Heart left ventricle (tissue), 13 donors: ENCODE results near the gene ATP9A.

Experiments
- CTCF ChIP-seq, 12 donors: fragments of 200-600 bp; sonication (generic) in 4 of 12; IDR thresholded peaks; one replicate each; pipeline versions ENCODE4 v1.5.0 to v1.8.0; 2018 to 2022; ENCODE audit warnings: antibody characterized with exemption in 12 of 12, mild to moderate bottlenecking in 5 of 12
- POLR2A ChIP-seq, 2 donors: fragments of 450-650 bp; IDR thresholded peaks; one replicate each; pipeline ENCODE4 v1.6.1; 2017; ENCODE audit warnings: antibody characterized with exemption in 2 of 2, mild to moderate bottlenecking in 2 of 2, moderate library complexity in 2 of 2
- donor health status: ischemic (EF 13 %, LVEDD 7.1; RV severe dilation, severe dysfunction).
- donor health status: DM: no; HTN: yes; CAD: no.
- donor health status: DM: no; HTN: no; CAD: no.
- donor health status: ischemic (EF 25% LVEDD 6.9; RV normal size, moderate dysfunction).
- donor health status: ischemic (EF 25% LVEDD 5.7; RV mildly dilated, moderate dysfunction).
- donor health status: ischemic (EF 35%, LVEDD 5.7; RV mildly dilated, moderate dysfunction).
- donor health status: nonischemic (EF 11% LVEDD 7.7; RV severe dilation, severe dysfunction).
- donor health status: DM: yes; HTN: yes; CAD: no.
- donor health status: PGD.
- donor health status: ischemic (EF 29% LVEDD 5.4; RV normal size, mild dysfunction).
- donor health status: nonischemic (EF 23%, LVEDD 6.1; RV moderate dilation, normal function).

DNA sequence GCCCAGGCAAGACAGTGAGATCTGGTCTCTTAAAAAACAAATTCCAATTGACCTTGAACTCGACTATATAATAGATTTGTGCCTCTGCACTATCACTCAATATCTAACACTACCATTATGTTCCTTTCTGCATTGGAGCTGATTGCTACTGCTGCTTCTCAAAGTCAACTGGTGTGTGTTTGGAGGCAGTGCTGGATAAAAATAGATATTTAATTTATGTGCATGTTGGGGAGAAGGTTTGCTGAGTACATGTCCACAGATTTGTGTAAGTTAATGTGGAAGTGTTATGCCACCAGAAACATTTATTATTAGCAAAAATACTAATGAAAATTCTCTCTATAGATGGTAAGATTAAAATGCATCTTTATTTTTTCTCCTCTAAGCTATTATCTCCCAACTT lies 39.5 kb downstream of the ATP9A start:
- TF ChIP-seq POLR2A (IDR thresholded peaks at IDR 0.05): no peak
- no peak for TF ChIP-seq CTCF (IDR thresholded peaks at IDR 0.05)
